ENCODE measurements around the gene MYEOV.

The MYEOV gene

GRCh38 chr11:69342588-69343330 is 48.8 kb downstream of the MYEOV start:
- no peak for DNase-seq (ENCODE audit: low spot score)

DNA sequence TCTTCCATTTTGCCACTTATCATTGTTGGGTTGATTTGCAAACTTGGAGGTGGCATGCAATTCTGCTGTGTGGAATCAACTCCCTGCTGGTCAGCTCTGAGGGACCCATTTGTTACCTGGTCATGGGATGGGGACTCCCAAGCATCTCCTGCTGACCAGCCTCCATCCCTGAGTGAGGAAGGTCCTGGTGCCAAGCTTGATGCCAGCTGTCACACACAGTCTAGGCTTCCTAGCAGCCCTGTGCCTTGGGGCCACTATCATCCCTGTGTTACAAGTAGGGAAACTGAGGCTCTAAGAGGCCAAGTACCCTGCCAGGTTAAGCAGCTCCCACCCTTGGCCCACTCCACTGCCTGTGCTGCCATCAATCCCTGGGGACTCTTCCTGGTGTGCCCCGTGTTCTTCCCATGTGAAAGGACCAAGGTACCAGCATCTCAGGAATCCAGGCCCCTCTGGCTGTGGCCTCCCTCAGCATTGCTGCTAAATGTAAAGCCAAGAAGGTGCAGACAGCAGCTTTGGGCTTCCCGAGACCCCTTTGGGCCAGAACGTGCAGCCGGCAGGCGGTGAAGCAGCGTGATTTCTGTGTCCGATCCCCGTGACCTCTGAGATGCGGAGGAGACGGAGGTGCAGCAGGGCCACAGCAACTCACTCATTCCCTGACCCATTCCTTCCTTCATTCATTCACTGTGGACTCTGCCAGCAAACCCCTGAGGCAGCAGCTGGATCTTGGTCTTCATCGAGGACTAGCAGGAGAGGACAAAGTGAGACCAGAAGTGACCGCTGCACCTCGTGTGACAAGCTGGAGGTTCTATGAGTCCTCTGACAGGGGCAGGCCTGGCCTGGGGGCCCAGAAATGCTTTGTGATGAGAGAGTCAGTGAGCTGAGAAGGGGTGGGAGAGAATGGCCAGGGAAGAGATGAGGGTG is 49.7 kb downstream of the MYEOV start:
- DNase-seq (ENCODE audit: low spot score) = no peak

- DNase-seq (ENCODE audit: low spot score) = no peak
Measured at GRCh38 chr11:69344570-69345145, 50.7 kb downstream of the MYEOV start.
